Hepatocyte (in vitro differentiated cells): ENCODE results near the gene DNAH6. TPM values are rescaled to one million over a fixed set of nuclear protein-coding genes. Genes with fewer than 3 reads are reported as not detected.
A peak's percentile ranks its signal among the peaks of the same experiment; 100 is the strongest.

Experiments used
- DNase-seq: peaks from one replicate; pipeline ENCODE4 v3.0.0-alpha.2; 2016; ENCODE audit warnings: low spot score
- H2AFZ ChIP-seq: fragments of 200-600 bp; sonication (generic); 2 replicates; pipeline ENCODE4 v1.6.0; 2016; ENCODE audit warnings: antibody characterized with exemption, mild to moderate bottlenecking
- H3K27ac ChIP-seq: fragments of 200-600 bp; sonication (generic); 2 replicates; pipeline ENCODE4 v1.5.1; 2016; ENCODE audit warnings: mild to moderate bottlenecking
- H3K27me3 ChIP-seq: fragments of 200-600 bp; sonication (generic); 2 replicates; pipeline ENCODE4 v1.6.1; 2016
- H3K36me3 ChIP-seq: fragments of 200-600 bp; sonication (generic); replicated peaks from 2 replicates; pipeline ENCODE4 v1.5.1; 2016; ENCODE audit warnings: low read depth; ENCODE audit not compliant: insufficient read depth
- H3K4me1 ChIP-seq: fragments of 200-600 bp; sonication (generic); 2 replicates; pipeline ENCODE4 v1.5.1; 2016; ENCODE audit warnings: mild to moderate bottlenecking, moderate library complexity; ENCODE audit not compliant: insufficient read depth
- H3K4me2 ChIP-seq: fragments of 200-600 bp; sonication (generic); 2 replicates; pipeline ENCODE4 v1.6.0; 2016
- H3K4me3 ChIP-seq: fragments of 200-600 bp; sonication (generic); 2 replicates; pipeline ENCODE4 v1.5.1; 2016; ENCODE audit warnings: mild to moderate bottlenecking
- H3K79me2 ChIP-seq: fragments of 200-600 bp; sonication (generic); 2 replicates; pipeline ENCODE4 v1.6.0; 2017; ENCODE audit warnings: mild to moderate bottlenecking
- H3K9me2 ChIP-seq: fragments of 200-600 bp; sonication (generic); replicated peaks from 2 replicates; pipeline ENCODE4 v1.6.0; 2017; ENCODE audit warnings: mild to moderate bottlenecking; ENCODE audit not compliant: insufficient read depth
- H3K9me3 ChIP-seq: fragments of 200-600 bp; sonication (generic); 2 replicates; pipeline ENCODE4 v1.5.1; 2016; ENCODE audit warnings: low read depth, mild to moderate bottlenecking
- H4K20me1 ChIP-seq: fragments of 200-600 bp; sonication (generic); 2 replicates; pipeline ENCODE4 v1.6.0; 2016; ENCODE audit warnings: mild to moderate bottlenecking; ENCODE audit not compliant: insufficient read depth, poor library complexity, severe bottlenecking
- EZH2 ChIP-seq: fragments of 200-600 bp; sonication (generic); IDR thresholded peaks from 2 replicates; pipeline ENCODE4 v1.6.1; 2016; ENCODE audit warnings: antibody characterized with exemption, mild to moderate bottlenecking, borderline replicate concordance
- EZH2phosphoT487 ChIP-seq: fragments of 200-600 bp; sonication (generic); IDR thresholded peaks from one replicate; pipeline ENCODE4 v1.6.1; 2018; ENCODE audit warnings: antibody characterized with exemption, mild to moderate bottlenecking, low read depth, moderate library complexity; ENCODE audit not compliant: unreplicated experiment, severe bottlenecking
- WGBS: methylation state at CpG from one replicate; pipeline ENCODE4 v1.1.6; 2016; ENCODE audit warnings: low lambda C conversion rate; ENCODE audit errors: missing lambda C conversion rate; 5-methylcytosine and 5-hydroxymethylcytosine counted together
- polyA plus RNA-seq: library from polyadenylated mRNA; unstranded; fragments of >200 nt; fragmentation: Nextera tagmentation; extraction: Ambion mirVana; gene quantifications from 2 replicates; pipeline ENCODE4 v1.2.1, GENCODE V29; 2016
- total RNA-seq: library from RNA; depleted of rRNA; stranded (reverse); fragments of >200 nt; gene quantifications from 2 replicates; pipeline ENCODE4 v1.2.3, GENCODE V29; 2014
- TF ChIP-seq, protein P1 (sequence below): fragments of 200-600 bp; sonication (generic); IDR thresholded peaks from 2 replicates; pipeline ENCODE4 v1.5.1; 2016; ENCODE audit warnings: antibody characterized with exemption, mild to moderate bottlenecking; ENCODE audit not compliant: poor library complexity

Gene DNAH6
- total and polyA plus RNA-seq, 2 experiments from 2014 or later: 1.0 to 1.2 TPM

DNA sequence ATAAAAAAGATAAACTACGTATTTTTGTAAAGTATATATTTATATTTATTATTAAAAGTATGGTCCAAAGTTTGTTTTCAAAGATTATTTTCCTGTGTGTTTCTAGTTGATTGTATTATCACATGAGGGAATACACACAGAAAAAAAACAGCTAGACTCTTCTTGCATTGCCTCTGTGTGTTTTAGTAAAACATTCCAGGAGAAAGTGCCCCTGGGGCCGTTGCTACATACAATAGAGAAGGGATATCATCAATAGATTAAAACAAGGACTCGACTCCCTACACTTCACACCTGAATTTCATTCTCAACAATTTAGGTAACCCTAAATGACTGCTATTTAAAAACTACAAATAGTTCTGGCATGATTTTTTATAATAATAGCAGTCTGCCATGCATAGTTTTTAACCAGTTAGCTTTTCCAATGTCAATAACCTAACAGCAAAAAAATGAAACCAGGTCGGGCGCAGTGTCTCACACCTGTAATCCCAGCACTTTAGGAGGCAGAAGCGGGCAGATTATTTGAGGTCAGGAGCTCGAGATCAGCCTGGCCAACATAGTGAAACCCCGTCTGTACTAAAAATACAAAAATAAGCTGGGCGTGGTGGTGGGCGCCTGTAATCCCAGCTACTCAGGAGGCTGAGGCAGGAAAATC, 171.3 kb downstream of the DNAH6 start:
- Histone ChIP-seq H3K4me1 (peaks cover 5% of the 10 kb centered on the region), H3K9me2 (no peaks in the 10 kb centered on the region), H3K4me2 (no peak overlapping the region), H4K20me1 (no peaks in the 10 kb centered on the region), H3K36me3 (no peaks in the 10 kb centered on the region), H3K79me2 (no peaks in the 10 kb centered on the region), H3K27me3 (no peaks in the 10 kb centered on the region), H3K9me3 (no peaks in the 10 kb centered on the region), H2AFZ (no peak overlapping the region), H3K4me3 (no peak overlapping the region), H3K27ac (no peak overlapping the region)
- DNase-seq: no peak
- TF ChIP-seq EZH2phosphoT487 (no peak), EZH2 (no peak)
- TF ChIP-seq, protein P1, sequence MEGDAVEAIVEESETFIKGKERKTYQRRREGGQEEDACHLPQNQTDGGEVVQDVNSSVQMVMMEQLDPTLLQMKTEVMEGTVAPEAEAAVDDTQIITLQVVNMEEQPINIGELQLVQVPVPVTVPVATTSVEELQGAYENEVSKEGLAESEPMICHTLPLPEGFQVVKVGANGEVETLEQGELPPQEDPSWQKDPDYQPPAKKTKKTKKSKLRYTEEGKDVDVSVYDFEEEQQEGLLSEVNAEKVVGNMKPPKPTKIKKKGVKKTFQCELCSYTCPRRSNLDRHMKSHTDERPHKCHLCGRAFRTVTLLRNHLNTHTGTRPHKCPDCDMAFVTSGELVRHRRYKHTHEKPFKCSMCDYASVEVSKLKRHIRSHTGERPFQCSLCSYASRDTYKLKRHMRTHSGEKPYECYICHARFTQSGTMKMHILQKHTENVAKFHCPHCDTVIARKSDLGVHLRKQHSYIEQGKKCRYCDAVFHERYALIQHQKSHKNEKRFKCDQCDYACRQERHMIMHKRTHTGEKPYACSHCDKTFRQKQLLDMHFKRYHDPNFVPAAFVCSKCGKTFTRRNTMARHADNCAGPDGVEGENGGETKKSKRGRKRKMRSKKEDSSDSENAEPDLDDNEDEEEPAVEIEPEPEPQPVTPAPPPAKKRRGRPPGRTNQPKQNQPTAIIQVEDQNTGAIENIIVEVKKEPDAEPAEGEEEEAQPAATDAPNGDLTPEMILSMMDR: no peak
- 81% methylated on average over 10 of the region's 10 CpGs for WGBS

DNA sequence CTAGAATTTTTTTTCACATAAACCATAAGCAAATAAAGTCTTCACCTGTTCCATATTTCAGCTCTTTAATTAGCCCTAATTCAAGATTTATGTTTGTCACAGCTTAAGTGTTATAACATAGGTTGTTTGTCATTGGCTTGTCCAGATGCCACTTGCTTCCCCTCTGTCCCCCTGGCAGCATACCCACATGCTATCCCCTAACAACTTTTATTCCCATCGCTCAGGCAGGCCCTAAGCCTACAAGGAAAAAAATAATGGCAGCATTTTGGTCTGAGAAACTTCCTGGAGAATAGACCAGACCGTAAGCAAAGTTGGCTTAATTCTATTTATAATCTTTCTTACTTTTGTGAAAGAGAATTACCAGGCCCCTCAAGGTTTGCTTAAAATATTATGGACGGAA, 173.9 kb downstream of the DNAH6 start:
- Histone ChIP-seq H3K27me3 (no peaks in the 10 kb centered on the region), H4K20me1 (no peaks in the 10 kb centered on the region), H3K36me3 (no peaks in the 10 kb centered on the region), H3K9me2 (no peaks in the 10 kb centered on the region), H3K4me3 (no peak overlapping the region), H3K4me1 (peaks cover 11% of the 10 kb centered on the region), H3K4me2 (no peak overlapping the region), H2AFZ (no peak overlapping the region), H3K79me2 (no peaks in the 10 kb centered on the region), H3K27ac (no peak overlapping the region), H3K9me3 (no peaks in the 10 kb centered on the region)
- TF ChIP-seq EZH2 (no peak), EZH2phosphoT487 (no peak)
- TF ChIP-seq, protein P1: no peak
- WGBS: 87% methylated on average over 3 of the region's 3 CpGs
- no peak for DNase-seq

DNA sequence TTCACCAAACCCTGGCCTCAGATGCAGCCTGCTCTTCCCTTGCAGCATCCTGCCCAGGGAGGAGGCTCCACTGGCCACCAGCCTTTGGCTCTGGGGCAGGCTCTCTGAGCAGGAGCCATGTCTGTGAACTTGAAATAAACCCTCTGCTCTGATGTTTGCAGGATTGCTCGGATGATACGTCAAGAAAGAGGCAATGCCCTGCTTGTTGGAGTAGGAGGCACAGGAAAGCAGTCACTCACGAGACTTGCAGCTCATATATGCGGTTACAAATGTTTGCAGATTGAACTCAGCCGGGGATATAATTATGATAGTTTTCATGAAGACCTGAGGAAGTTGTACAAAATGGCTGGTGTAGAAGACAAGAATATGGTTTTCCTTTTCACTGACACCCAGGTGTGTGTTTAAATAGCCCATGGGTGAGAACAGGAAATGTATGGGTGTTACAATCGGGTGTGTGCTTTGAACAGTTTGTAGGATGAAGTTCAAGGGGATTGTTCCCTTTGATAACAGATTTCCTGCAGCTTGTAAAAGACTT, 177.9 kb downstream of the DNAH6 start:
- H3K4me1 ChIP-seq: peaks cover 5% of the 10 kb centered on the region
- no peak overlapping the region for H2AFZ ChIP-seq
- H3K9me3 ChIP-seq: no peaks in the 10 kb centered on the region
- H3K4me2 ChIP-seq: peak overlapping the region; percentile 24
- DNase-seq: peak; percentile 9
- no peaks in the 10 kb centered on the region for H4K20me1 ChIP-seq
- H3K27me3 ChIP-seq: no peaks in the 10 kb centered on the region
- H3K27ac ChIP-seq: peak overlapping the region; percentile 47
- TF ChIP-seq, protein P1: no peak
- TF ChIP-seq EZH2phosphoT487: no peak
- TF ChIP-seq EZH2: no peak
- H3K79me2 ChIP-seq: no peaks in the 10 kb centered on the region
- H3K4me3 ChIP-seq: no peak overlapping the region
- H3K9me2 ChIP-seq: no peaks in the 10 kb centered on the region
- no peaks in the 10 kb centered on the region for H3K36me3 ChIP-seq
- 54% methylated on average over 6 of the region's 6 CpGs for WGBS
